Prostate gland (tissue), 2 donors: ENCODE data around the gene FGF22. TPM values are rescaled to one million over a fixed set of nuclear protein-coding genes. Genes with fewer than 3 reads are reported as not detected.

Experiments used
- DNase-seq: peaks from one replicate; pipeline ENCODE4 v3.0.0-alpha.2; 2019; ENCODE audit warnings: low spot score
- H3K27ac ChIP-seq, 2 donors: fragments of 200-600 bp; sonication (generic); 2 replicates each; pipeline ENCODE4 v1.5.1; 2017 to 2019
- H3K27me3 ChIP-seq: fragments of 200-600 bp; sonication (generic); replicated peaks from 2 replicates; pipeline ENCODE4 v1.5.1; 2019; ENCODE audit not compliant: insufficient read depth
- H3K36me3 ChIP-seq, 2 donors: fragments of 200-600 bp; sonication (generic); 1 replicate in 1 of 2; 2 replicates in 1 of 2; pipeline versions ENCODE4 v1.5.1 to v1.8.1; 2017 to 2019
- H3K4me1 ChIP-seq: fragments of 200-600 bp; sonication (generic); replicated peaks from 2 replicates; pipeline ENCODE4 v1.5.1; 2019
- H3K4me3 ChIP-seq, 2 donors: fragments of 200-600 bp; sonication (generic); 2 replicates each; pipeline ENCODE4 v1.5.1; 2017 to 2019
- H3K9me3 ChIP-seq: fragments of 200-600 bp; sonication (generic); 2 replicates; pipeline ENCODE4 v1.5.1; 2017
- POLR2A ChIP-seq: fragments of 450-650 bp; IDR thresholded peaks from one replicate; pipeline ENCODE4 v1.6.1; 2016; ENCODE audit warnings: antibody characterized with exemption, mild to moderate bottlenecking
- POLR2AphosphoS5 ChIP-seq: sonication (generic); formaldehyde crosslinking; IDR thresholded peaks from one replicate; pipeline ENCODE4 v1.6.1; 2017; ENCODE audit warnings: antibody characterized with exemption
- WGBS: methylation state at CpG from one replicate; pipeline ENCODE4 v1.1.5; 2018; 5-methylcytosine and 5-hydroxymethylcytosine counted together
- intact Hi-C: fragments of 100-400 bp; cut with DNase I; formaldehyde crosslinking; loops from one replicate; pipeline ENCODE4 v1.14.2; 2022
- total RNA-seq, 2 donors: library from RNA; depleted of rRNA; stranded (reverse); fragments of >200 nt; gene quantifications; one replicate each; pipeline ENCODE4 v1.1.0, GENCODE V29; 2016
- TF ChIP-seq, protein P1 (sequence below), 4 experiments: fragments of 200-600 bp in 2 of 4; fragments of 450-650 bp in 2 of 4; sonication (generic) in 2 of 4; IDR thresholded peaks; 1 replicate in 3 of 4; 2 replicates in 1 of 4; pipeline ENCODE4 v1.5.1; 2016 to 2019; ENCODE audit warnings: antibody characterized with exemption in 4 of 4, mild to moderate bottlenecking in 2 of 4, moderate library complexity in 2 of 4

FGF22 gene
- total RNA-seq, 2 donors from 2014 or later: 4.4 TPM; not detected in 1

DNA sequence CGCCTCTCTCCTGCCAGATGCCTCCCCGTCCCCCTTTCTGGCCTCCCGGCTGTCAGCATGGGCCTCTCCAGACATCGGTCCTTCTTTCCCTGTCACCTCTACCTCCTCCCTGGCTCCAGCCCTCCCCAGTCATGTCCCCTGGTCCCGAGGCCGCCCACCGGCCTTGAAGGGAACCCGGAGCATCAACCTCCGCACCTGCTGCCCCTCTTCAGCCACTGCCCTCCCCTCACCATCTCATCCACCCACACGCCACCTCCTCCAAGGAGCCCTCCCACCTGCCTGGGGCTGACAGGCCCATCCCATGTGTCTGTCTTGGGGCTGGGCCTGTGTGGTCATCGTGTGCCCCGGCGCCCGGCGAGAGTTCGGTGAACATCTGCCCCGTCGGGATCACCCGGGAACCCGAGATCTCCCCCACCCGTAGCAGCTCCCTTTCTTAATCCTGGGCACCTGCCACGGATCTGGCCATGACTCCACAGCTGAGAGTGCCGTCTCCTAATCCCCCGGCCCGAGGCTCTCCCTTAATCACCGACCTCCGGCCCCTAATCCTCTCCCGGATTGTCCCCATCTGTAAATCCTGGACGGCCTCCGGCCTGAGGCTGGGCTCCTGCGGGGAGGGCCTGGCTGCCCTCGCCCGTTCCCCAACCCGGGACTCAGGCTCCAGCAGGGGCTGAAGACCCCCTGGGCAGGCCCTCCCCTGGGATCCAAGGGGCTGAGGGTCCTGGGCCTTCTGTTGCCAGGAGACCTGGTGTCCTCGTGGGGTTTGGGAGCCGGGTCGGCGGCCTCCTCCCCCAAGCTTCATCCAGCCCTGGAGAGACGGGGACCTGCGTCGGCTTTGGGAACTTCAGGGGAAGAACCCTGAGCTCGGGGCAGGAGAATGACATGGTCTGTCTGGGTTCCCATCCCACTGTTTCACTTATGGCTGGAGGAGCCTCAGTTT is 44.1 kb upstream of the FGF22 start:
- no peak for DNase-seq
- Histone ChIP-seq H3K27me3 (peaks cover 7% of the 10 kb centered on the region), H3K27ac (no peak overlapping the region), H3K36me3 (no peaks in the 10 kb centered on the region), H3K4me3 (no peak overlapping the region), H3K9me3 (no peaks in the 10 kb centered on the region), H3K4me1 (no peaks in the 10 kb centered on the region)
- intact Hi-C loops: no loop called here
- WGBS: 73% methylated on average over 37 of the region's 42 CpGs
- TF ChIP-seq, protein P1, sequence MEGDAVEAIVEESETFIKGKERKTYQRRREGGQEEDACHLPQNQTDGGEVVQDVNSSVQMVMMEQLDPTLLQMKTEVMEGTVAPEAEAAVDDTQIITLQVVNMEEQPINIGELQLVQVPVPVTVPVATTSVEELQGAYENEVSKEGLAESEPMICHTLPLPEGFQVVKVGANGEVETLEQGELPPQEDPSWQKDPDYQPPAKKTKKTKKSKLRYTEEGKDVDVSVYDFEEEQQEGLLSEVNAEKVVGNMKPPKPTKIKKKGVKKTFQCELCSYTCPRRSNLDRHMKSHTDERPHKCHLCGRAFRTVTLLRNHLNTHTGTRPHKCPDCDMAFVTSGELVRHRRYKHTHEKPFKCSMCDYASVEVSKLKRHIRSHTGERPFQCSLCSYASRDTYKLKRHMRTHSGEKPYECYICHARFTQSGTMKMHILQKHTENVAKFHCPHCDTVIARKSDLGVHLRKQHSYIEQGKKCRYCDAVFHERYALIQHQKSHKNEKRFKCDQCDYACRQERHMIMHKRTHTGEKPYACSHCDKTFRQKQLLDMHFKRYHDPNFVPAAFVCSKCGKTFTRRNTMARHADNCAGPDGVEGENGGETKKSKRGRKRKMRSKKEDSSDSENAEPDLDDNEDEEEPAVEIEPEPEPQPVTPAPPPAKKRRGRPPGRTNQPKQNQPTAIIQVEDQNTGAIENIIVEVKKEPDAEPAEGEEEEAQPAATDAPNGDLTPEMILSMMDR (IDR thresholded peaks at IDR 0.05): no peak
- TF ChIP-seq POLR2A (no peak), POLR2AphosphoS5 (no peak)

- no peak for DNase-seq
- WGBS: 87% methylated on average over 16 of the region's 16 CpGs
- no peak for TF ChIP-seq POLR2A
- TF ChIP-seq, protein P1 (IDR thresholded peaks at IDR 0.05): no peak
- TF ChIP-seq POLR2AphosphoS5: no peak
- Histone ChIP-seq H3K36me3 (no peaks in the 10 kb centered on the region), H3K9me3 (no peaks in the 10 kb centered on the region), H3K27ac (no peak overlapping the region), H3K4me3 (no peak overlapping the region), H3K4me1 (no peaks in the 10 kb centered on the region), H3K27me3 (peaks cover under 1% of the 10 kb centered on the region)
- intact Hi-C loops: no loop called here
Measured at GRCh38 chr19:596263-596655, 43.4 kb upstream of the FGF22 start.

DNA sequence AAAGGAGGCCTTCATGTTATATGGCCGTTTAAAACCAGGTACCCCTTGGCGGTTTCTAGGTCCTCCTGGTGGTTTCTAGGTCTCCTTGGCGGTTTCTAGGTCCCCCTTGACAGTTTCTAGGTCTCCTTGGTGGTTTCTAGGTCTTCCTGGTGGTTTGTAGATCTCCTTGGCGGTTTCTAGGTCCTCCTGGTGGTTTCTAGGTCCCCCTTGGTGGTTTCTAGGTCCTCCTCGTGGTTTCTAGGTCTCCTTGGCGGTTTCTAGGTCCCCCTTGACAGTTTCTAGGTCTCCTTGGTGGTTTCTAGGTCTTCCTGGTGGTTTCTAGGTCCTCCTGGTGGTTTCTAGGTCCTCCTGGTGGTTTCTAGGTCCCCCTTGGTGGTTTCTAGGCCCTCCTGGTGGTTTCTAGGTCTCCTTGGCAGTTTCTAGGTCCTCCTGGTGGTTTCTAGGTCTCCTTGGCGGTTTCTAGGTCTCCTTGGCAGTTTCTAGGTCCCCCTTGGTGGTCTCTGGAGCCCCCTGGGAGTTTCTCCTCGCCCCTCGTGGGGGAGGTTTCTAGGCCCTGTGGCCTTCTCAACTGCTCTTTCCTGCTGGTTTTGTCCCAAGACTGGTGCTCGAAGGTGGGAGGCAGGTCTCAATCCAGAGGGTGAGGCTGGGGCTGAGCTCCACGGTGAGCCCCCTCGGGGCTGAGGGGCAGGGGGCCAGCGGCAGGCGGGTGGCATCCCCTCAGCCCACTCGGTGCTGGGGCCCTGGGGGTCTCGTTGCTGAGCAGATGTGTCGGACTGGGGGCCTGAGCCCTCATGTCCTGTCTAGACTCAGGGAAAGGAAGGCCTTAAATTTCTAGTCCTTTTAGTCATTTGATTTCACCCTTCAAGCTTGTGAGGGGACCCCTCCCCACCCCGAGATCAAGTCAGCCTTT is 42.0 kb upstream of the FGF22 start:
- Histone ChIP-seq H3K36me3 (no peaks in the 10 kb centered on the region), H3K27me3 (no peaks in the 10 kb centered on the region), H3K27ac (no peak overlapping the region), H3K4me3 (no peak overlapping the region), H3K9me3 (no peaks in the 10 kb centered on the region), H3K4me1 (no peaks in the 10 kb centered on the region)
- TF ChIP-seq, protein P1 (IDR thresholded peaks at IDR 0.05): no peak
- TF ChIP-seq POLR2A: no peak
- no peak for TF ChIP-seq POLR2AphosphoS5
- no peak for DNase-seq
- intact Hi-C loops: no loop called here
- WGBS: 81% methylated on average over 18 of the region's 18 CpGs

DNA sequence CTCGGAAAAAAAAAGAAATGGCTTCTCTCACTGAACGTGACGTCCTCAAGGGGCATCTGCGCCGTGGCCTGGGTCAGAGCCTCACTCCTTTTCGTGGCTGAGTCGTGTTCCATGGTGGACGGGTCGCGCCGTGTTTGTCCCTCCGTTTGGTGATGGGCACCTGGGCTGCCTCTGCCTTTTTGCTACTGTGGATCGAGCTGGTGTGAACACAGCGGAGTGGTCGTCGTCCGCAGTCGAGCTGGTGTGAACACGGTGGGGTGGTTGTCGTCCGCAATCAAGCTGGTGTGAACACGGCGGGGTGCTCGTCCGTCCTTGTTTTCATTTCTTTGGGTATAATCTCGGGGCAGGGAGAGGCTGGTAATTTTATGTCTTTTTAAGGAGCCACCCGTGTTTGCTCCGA is 38.4 kb upstream of the FGF22 start:
- WGBS: 88% methylated on average over 28 of the region's 28 CpGs
- Histone ChIP-seq H3K4me1 (no peaks in the 10 kb centered on the region), H3K4me3 (no peak overlapping the region), H3K9me3 (no peaks in the 10 kb centered on the region), H3K27me3 (no peaks in the 10 kb centered on the region), H3K36me3 (no peaks in the 10 kb centered on the region), H3K27ac (no peak overlapping the region)
- no peak for TF ChIP-seq POLR2A
- TF ChIP-seq, protein P1 (IDR thresholded peaks at IDR 0.05): no peak
- intact Hi-C loops: no loop called here
- no peak for DNase-seq
